NCI-H82 treated with DMSO at 0.1 percent for 48 hours (cell line): ENCODE data around the gene CABP7.
"Not testable (repeated sequence)": the region's sequence is repeated elsewhere in the genome, so short reads cannot be mapped to it uniquely, and the experiment has no call there.

Experiments
- DNase-seq: peaks from one replicate; lab custom pipeline; 2025; ENCODE audit not compliant: unreplicated experiment; lab: John Stamatoyannopoulos, UW

Gene CABP7

DNA sequence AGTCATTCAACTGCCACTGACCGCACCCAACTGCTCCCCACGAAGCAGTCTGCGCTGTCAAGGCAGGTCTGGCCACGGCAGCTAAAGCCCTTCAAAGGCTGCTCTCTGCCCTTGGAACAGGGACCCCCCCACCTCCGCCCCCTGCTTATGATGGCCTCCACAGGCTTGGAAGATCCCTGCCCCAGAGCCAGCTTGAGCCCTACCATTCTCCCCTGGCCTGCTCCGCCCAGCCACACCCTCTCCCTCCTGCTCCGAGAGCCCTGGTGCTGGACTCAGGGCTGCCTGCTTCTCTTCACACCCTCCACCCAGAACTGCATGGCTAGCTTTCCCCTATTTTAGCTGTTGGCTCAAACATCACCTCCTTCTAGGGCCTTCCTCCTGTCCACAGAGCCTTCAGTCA, 28.0 kb downstream of the CABP7 start:
- no peak for DNase-seq

DNA sequence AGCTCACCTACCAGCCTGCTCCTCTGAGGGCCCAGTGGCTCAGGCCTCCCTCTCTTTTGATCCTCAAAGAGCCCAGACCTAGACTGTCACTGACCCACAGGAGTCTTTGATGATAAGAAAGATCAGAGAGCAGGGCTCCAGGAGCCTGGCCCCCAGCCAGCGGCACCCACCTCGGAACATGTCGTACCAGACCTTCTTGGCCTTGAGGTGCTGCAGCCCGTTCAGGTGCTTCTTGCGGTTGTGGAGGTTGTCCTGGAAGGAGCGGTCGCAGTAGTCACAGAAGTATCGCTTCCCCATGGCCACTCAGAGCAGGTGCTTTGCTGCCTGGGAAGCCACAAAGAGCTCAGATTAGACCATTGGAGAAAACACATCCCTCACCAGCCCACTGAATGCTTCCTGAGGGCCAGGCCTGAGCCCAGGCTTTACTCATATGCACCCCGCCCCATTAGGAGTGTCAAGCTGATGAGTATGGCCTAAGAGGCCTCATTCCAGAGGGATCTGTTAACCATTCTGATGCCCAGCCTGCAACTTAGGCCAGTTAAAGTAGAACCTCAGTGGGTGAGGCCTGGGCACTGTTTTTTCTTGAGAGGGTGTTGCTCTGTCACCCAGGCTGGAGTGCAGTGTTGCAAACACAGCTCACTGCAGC, 28.6 kb downstream of the CABP7 start:
- no peak for DNase-seq

DNA sequence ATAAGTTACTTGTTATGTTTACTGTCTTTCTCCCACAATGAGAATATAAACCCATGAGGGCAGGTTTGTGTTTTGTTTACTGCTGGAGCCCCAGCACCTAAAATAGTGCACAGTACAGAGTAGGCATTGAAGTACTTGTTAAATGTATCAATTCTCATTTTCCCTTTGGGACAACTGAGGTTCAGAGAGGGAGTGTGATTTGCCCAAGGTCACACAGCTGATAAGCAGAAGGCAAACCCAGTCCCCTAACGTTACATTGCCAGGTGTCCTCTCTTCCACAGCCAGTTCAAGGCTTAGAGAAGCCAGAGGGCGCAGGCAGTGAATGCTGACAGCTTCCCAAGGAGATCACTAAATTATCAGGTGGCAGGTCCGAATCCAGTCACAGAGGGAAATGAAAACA, 30.2 kb downstream of the CABP7 start:
- no peak for DNase-seq

DNA sequence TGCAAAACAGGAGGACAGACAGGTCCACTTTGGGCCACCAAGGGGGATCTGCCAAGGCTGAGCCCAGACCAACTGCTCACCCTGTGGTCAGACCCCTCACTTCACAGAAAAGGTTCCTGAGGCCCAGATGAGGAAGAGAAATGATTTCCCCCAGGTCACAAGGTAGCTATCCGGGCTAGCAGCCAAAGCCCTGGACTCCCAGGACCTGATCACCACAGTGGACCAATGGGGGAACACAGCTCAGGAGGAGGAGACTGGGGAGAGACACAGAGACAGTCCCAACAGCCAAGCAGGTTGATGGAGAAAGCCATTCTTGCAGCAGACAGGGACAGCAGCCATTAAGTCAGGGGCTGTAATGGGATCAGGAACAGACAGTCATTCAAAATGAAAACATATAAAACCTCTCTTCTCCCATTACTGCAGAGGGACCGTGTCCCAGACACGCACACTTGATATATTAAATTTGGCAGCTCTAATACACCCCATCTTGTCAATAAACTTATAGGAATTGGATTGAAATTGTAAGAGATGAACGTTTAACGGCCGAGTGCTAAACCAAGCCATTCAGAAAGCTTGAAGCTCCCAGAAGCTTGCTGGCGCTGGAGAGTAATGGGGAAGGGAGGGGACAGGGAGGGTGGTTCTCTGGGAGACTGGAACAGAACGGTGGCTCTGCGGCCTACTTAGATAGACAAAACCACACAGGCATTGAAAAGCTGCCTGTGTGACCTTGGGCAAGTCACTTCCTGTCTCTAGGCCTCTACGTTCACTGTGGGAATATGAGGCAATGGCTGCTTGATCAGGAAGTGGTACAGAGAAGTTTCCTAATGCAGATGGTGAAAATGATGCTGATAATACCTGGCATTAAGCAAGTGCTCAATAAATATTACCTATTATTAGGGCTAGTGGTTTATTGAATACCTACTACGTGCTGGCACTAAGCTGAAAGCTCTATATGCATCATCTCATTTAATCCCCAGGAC, 31.0 kb downstream of the CABP7 start:
- no peak for DNase-seq

DNA sequence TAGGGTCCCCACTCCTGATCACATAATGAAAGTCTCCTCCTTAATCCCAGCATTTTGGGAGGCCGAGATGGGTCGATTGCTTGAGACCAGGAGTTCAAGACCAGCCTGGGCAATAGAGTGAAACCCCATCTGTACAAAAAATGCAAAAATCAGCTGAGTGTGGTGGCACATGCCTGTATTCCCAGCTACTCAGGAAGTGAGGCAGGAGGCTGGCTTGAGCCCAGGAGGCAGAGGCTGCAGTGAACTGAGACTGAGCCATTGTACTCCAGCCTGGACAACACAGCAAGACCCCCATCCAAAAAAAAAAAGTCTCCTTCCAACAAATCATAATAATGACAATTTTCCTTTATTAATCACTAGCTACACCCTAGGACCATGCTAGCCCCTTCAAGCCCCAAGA, 31.9 kb downstream of the CABP7 start:
- no peak for DNase-seq

DNA sequence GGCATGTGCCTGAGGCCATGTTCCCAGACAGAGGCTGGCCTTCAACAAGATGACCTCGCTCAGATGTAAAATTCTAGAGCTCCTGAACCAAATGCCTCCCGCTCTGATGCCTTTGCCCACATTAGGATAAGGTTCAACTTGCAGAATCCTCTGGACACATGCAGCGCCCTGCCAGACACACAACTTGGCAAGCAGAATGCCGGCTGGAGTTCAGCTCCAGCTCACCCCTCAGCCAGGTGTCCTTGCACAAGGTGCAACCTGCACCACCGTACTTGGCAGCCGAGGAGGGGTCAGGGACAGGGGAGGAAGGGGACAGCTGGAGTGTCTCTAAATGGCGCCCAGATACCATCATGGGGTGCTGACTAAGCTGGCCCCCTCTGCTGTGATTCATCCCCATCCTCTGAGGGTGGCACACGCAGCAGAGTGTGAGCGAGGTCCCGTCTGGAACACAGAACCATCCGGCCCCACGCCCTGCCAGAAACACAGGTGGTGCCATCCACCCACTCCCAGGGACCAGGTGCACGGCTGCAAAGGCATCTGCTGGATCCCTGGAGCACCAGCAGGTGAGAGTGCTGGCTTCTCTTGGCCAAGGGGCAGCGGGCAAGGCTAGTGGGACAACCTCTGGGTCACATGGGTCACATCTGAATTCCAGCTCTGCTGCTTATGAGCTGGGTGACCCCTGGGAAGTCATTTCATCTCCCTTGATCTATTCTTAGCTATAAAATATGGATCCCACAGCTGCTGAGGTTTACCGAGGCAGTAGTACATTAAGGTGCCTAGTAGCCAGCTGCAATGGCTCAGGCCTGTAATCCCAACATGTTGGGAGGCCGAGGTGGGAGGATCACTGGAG, 34.2 kb downstream of the CABP7 start:
- DNase-seq: no peak

DNA sequence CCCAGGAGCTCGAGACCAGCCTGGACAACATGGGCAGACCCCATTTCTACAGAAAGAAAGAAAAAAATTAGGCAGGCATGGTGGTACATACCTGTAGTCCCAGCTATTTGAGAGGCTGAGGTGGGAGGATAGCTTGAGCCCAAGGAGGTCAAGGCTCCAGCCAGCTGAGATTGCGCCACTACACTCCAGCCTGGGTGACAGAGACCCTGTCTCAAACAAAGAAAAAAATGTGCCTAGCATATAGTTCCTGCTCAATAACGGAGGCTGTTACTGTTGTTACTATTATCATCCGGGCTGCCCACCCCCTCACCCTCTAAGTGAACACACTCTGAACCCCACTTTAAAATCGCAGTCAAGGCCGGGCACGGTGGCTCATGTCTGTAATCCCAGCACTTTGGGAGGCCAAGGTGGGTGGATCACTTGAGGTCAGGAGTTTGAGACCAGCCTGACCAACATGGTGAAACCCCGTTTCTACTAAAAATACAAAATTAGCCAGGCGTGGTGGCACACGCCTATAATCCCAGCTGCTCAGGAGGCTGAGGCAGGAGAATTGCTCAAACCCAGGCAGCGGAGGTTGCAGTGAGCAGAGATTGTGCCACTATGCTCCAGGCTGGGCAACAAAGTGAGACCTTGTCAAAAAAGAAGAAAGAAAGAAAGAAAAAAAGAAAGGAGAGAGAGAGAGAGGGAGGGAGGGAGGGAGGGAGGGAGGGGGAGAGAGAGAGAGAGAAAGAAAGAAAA, 35.0 kb downstream of the CABP7 start:
- not testable (repeated sequence) for DNase-seq

DNA sequence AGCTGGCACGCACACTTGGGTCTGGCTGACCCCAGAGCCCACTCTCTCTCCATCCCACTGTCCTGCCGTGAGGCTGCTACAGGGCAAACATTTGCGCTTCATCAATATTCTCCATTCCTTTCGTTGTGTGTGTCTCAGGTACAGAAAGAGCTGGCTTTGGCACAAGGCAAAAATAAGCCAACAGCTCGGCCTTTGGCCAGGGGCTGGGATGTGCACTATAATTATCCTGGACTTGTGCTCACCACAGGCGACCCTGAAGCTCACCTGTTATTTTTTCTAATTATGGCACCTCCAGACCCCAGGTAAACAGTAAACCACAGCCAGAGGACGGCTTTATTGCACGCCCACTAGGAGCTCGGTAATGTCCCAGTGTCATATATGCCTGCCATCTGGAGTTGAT, 36.1 kb downstream of the CABP7 start:
- no peak for DNase-seq

DNA sequence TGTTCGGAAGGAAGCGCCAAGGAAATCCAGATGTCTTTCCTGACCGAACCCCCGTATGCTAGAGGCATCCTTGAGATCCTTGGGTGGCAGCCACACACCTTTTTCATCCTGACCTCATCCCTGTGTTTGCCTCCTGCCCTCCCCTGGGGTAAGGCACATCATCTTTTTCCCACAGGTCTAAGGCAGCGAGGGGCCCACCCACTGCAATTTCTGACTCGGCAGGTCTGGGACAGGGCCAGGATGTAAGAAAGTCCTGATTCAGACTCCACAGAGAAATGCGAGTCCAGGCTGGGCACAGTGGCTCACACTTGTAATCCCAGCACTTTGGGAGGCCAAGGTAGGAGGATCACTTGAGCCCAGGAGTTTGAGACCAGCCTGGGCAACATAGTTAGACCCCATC, 36.5 kb downstream of the CABP7 start:
- no peak for DNase-seq

DNA sequence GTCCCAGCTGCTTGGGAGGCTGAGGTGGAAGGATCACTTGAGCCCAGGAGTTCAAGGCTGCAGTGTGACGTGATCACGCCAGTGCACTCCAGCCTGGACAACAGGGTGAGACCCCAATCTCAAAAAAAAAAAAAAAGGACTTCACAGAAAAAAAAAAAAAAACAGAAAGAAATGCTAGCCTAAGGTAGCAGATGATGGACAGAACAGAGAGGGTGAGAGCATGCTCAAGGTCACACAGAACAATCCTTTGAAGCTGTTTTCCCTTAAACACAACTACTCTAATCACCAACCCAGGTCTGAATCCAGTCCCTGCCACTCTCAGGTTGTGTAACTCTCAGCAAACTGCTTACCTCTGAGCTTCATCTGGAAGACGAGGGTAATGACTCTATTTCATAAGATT, 37.3 kb downstream of the CABP7 start:
- no peak for DNase-seq

DNA sequence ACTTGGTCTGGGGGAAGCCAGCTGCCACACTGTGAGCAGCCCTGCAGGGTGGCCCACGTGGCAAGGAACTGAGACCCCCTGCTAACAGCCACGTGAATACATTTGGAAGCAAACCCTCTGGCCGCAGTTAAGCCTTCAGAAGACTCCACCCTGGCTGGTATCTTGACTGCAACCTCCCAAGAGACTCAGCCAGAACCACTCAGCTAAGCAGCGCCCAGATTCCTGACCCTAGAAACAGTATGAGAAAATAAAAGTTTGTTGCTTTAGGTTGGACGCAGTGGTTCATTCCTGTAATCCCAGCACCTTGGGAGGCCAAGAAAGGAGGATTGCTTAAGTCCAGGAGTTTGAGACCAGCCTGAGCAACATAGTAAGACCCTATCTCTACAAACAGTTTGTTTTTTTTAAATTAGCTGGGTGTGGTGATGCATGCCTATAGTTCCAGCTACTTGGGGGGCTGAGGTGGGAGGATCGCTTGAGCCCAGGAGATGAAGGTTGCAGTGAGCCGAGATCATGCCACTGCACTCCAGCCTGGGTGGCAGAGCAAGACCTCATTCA, 38.3 kb downstream of the CABP7 start:
- DNase-seq: no peak

DNA sequence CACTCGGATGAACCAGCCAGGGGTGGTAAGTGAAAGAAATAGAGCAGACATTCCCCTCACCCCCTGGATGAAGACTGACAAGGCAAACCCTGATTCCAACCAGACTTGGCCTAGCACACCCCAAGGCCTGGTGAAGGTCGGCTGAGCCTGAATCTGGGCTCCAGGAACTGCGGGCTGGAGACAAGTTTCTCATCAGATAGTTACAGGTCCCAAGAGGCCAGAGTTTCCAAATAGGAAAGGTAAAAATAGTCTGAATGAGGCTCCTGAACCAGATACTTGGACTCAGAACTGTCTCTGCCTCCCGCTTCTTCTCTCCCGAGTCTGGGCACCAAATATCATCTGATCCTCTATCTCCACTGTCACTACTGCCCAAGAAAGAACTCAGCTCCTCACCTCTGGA, 39.2 kb downstream of the CABP7 start:
- DNase-seq: no peak

DNA sequence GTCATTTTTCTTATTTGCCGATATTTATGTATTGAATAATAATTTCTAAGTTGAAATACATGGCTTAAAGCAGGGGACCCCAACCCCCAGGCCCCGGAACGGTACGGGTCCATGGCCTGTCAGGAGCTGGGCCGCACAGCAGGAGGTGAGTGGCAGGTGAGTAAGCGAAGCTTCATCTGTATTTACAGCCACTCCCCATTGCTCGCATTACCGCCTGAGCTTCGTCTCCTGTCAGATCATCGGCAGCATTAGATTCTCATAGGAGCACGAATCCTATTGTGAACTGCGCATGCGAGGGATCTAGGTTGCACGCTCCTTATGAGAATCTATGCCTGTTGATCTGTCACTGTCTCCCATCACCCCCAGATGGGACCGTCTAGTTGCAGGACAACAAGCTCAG, 42.5 kb downstream of the CABP7 start:
- DNase-seq: no peak

DNA sequence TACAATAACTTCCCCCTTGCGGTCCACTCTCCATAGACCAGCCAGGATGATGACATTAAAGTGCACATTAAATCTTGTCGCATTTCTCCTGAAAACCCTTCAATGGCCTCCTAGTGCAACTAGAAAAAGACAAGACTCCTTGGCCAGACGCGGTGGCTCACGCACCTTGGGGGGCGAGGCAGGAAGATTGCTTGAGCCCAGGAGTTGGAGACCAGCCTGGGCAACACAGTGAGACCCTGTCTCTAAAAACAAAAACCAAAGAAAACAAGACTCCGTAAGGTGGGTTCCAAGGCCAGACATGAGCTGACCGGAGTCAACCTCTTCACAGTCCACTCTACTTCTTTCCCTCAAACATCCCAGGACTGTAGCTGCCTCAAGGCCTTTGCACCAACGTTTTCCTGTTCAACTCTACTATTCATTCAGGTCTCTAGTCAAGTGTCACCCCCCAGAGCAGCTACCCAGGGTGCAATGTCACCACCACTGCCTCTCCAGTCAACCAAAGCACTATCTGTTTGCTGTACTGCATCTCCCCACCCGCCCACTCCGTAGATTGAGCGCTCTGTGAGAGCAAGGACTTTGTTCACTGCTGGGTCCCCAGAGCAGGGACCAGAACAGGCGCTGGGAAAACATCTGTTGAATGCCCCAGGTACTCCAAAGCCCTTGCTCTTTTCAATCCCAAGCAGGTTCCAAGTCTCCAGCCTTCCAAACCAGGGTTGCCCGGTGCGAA, 46.3 kb downstream of the CABP7 start:
- DNase-seq: no peak

DNA sequence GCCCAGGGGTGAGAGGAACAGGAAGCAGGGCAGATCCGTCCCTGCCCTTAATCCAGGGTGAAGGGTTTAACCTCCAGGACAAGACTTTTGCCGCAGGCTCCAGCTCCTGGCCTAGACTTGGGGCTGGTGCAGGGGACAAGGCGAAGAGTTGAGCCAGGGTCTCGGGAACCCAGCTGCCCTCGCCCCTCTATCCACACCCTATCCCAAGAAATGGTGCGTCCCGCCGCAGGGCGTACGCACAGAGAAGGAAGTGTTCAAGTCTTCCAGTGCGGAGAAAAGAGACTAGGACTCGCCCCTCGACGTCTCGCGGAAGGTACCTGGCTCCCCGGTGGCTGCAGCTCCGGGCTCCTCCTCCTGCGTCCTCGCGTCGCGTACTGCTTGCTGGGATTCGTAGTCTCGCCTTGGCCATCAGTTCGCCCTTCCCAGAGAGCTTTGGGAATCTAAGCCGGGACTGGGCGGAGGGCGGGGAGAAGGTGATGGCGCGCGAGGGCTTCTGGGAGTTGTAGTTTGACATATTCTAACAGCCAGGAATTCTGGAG, 46.9 kb downstream of the CABP7 start, which contains the start of gene ZMAT5:
TSS of gene ZMAT5 (minus strand) at position 376 of the 539 bp plus-strand sequence. CDS start 18,463 bp downstream, outside the sequence.
- peak; percentile 87 for DNase-seq

DNA sequence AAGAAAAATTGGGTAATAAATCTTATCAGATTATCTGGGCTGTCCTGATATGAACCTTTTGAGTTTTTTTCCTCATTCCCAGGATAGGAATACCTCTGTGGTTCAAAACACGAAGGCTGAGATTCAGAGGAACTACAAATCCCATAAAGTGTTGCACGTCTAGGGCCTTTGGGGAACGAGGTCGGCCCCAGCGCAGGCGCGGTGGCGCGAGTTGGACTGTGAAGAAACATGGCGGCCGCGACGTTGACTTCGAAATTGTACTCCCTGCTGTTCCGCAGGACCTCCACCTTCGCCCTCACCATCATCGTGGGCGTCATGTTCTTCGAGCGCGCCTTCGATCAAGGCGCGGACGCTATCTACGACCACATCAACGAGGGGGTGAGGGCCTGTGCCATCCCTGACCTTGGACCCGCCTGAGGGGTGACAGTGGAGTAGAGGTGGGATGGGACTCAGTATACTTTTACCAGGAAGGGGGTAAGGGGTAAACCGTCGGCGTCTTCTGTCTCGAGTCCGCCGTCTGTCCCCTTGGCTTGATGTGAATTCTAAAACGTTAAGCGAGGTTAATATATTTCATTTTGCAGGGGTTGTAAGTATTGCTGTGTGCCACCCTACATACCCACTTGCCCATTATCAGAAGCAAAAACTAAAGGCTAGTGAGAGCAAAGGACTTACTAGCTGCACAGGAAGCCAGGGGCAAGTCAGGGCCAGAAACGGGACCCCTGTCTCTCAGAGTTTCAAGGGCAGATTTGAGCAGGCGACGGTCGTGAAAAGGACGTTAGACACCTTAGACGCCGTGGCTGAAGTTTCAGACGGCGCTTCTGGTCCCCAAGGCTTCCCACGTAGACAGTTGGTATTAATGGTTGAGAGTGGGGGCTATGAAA, 47.6 kb downstream of the CABP7 start, which contains the start of gene UQCR10:
TSS of gene UQCR10 (plus strand) at position 199 of the 881 bp plus-strand sequence. CDS start at position 229, 30 bp downstream.
- DNase-seq: peak; percentile 82

DNA sequence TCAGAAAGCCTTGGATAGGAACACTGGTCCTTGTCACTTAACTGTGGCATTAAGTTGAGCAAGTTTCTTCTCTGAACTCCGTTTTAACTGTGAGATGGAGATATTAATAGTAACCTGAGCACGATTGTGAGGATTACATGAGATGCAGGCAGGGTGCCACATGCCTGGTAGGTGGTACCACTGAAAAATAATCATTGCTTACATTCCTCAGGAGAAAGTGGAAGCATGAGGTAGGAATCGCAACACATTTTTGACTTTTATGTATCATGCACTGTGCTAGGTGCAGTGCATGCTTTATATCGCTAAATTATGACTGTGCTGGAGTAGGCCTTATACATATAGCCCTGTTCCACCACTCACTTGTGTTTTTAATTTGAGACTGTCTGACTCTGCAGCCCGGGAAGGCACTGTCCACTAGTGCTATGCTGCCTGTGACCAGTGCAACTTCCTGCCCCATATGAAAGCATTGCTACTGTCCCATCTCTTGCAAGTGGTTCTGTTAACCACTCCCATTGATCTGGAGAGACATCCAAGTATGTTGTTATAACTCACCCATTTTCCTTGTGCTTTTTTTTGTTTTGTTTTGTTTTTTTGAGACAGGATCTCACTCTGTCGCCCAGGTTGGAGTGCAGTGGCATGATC, 48.4 kb downstream of the CABP7 start:
- no peak for DNase-seq
